Lower leg skin (tissue), 3 donors: ENCODE data around the gene SPI1.

Source experiments
- CTCF ChIP-seq, 3 donors: fragments of 450-650 bp; IDR thresholded peaks; one replicate each; pipeline ENCODE4 v1.5.1; 2016; ENCODE audit warnings: antibody characterized with exemption in 3 of 3, mild to moderate bottlenecking in 3 of 3, moderate library complexity in 2 of 3
- POLR2A ChIP-seq, 2 donors: fragments of 450-650 bp; IDR thresholded peaks; one replicate each; pipeline ENCODE4 v1.6.1; 2016 to 2017; ENCODE audit warnings: antibody characterized with exemption in 2 of 2, mild to moderate bottlenecking in 1 of 2, moderate library complexity in 1 of 2

- TF ChIP-seq CTCF (IDR thresholded peaks at IDR 0.05) (no peak), POLR2A (IDR thresholded peaks at IDR 0.05) (no peak)
Observed at GRCh38 chr11:47353978-47354774, 24.2 kb downstream of the SPI1 start.
